Measurements from ENCODE around the gene TMEM121. TPM values are rescaled to one million over a fixed set of nuclear protein-coding genes. Genes with fewer than 3 reads are reported as not detected.

TMEM121 gene
- polyA plus RNA-seq, 1 donor (not counting 4 experiments of a cell fraction or from before 2014, with no cell fraction given) = 0.18 TPM

GRCh38 chr14:105493921-105494605 lies 32.3 kb upstream of the TMEM121 start:
- dilution Hi-C loops (cut with MboI; ENCODE audit: extremely low pct_ligation_motif_present, low sequenced_read_pairs) = no loop called here
- TF ChIP-seq EZH2 (IDR thresholded peaks at IDR 0.05; ENCODE audit: low read length) = no peak
- no peak for TF ChIP-seq CTCF (optimal IDR thresholded peaks at IDR 0.05 in 1 of 3, IDR thresholded peaks at IDR 0.05 in 1 of 3, conservative IDR thresholded peaks at IDR 0.05 in 1 of 3; ENCODE audit: extremely low read depth in 1 of 3, insufficient read depth in 2 of 3, low read length in 3 of 3)
- no peaks in the 10 kb centered on the region for H3K79me2 ChIP-seq (ENCODE audit: control insufficient read depth, insufficient read depth, low read length)
- peaks cover 5% of the 10 kb centered on the region for H4K20me1 ChIP-seq (ENCODE audit: control insufficient read depth, extremely low read depth, insufficient read depth, low read length)
- no peaks in the 10 kb centered on the region for H3K27me3 ChIP-seq (ENCODE audit: control insufficient read depth, extremely low read depth, insufficient read depth, low read length)
- H3K4me3 ChIP-seq (ENCODE audit: control insufficient read depth in 2 of 3, extremely low read depth in 1 of 3, insufficient read depth in 2 of 3, low read depth in 1 of 3, low read length in 3 of 3) = no peak overlapping the region
- peaks cover 10% of the 10 kb centered on the region for H3K4me1 ChIP-seq (ENCODE audit: control insufficient read depth, extremely low read depth, insufficient read depth, low read length)
- DNase-seq (ENCODE audit: low read depth, low spot score) (no peak), FAIRE-seq (no peak)
- no peak overlapping the region for H2AFZ ChIP-seq (ENCODE audit: control insufficient read depth, low read length)
- H3K36me3 ChIP-seq (ENCODE audit: control insufficient read depth in 2 of 2, extremely low read depth in 1 of 2, insufficient read depth in 2 of 2, low read length in 2 of 2) = peaks cover 2 to 3% of the 10 kb centered on the region in 2 experiments
- no peaks in the 10 kb centered on the region for H3K9me3 ChIP-seq (ENCODE audit: control insufficient read depth, low read depth, low read length)
- no peak overlapping the region for H3K9ac ChIP-seq (ENCODE audit: control insufficient read depth, extremely low read depth, insufficient read depth, low read length)
- no peak overlapping the region for H3K4me2 ChIP-seq (ENCODE audit: control insufficient read depth, extremely low read depth, insufficient read depth, low read depth, low read length)
- no peak overlapping the region for H3K27ac ChIP-seq (ENCODE audit: control insufficient read depth, insufficient read depth, low read length)
- H3K9me1 ChIP-seq (ENCODE audit: control insufficient read depth, extremely low read depth, insufficient read depth, low read length) = no peaks in the 10 kb centered on the region

- FAIRE-seq = no peak
Observed at GRCh38 chr14:105494606-105494929, 31.8 kb upstream of the TMEM121 start.

More at GRCh38 chr14:105494606-105494929, 31.8 kb upstream of the TMEM121 start:
- peaks cover 9% of the 10 kb centered on the region for H3K4me1 ChIP-seq (ENCODE audit: control insufficient read depth, extremely low read depth, insufficient read depth, low read length)
- dilution Hi-C loops (cut with MboI; ENCODE audit: extremely low pct_ligation_motif_present, low sequenced_read_pairs) = no loop called here
- H3K27ac ChIP-seq (ENCODE audit: control insufficient read depth, insufficient read depth, low read length) = no peak overlapping the region
- no peak overlapping the region for H3K9ac ChIP-seq (ENCODE audit: control insufficient read depth, extremely low read depth, insufficient read depth, low read length)
- H3K4me3 ChIP-seq (ENCODE audit: control insufficient read depth in 2 of 3, extremely low read depth in 1 of 3, insufficient read depth in 2 of 3, low read depth in 1 of 3, low read length in 3 of 3) = no peak overlapping the region
- TF ChIP-seq EZH2 (IDR thresholded peaks at IDR 0.05; ENCODE audit: low read length) = no peak
- TF ChIP-seq CTCF (optimal IDR thresholded peaks at IDR 0.05 in 1 of 3, IDR thresholded peaks at IDR 0.05 in 1 of 3, conservative IDR thresholded peaks at IDR 0.05 in 1 of 3; ENCODE audit: extremely low read depth in 1 of 3, insufficient read depth in 2 of 3, low read length in 3 of 3) = no peak
- H3K9me3 ChIP-seq (ENCODE audit: control insufficient read depth, low read depth, low read length) = no peaks in the 10 kb centered on the region
- peaks cover 2 to 3% of the 10 kb centered on the region in 2 experiments for H3K36me3 ChIP-seq (ENCODE audit: control insufficient read depth in 2 of 2, extremely low read depth in 1 of 2, insufficient read depth in 2 of 2, low read length in 2 of 2)
- H3K79me2 ChIP-seq (ENCODE audit: control insufficient read depth, insufficient read depth, low read length) = no peaks in the 10 kb centered on the region
- no peaks in the 10 kb centered on the region for H3K9me1 ChIP-seq (ENCODE audit: control insufficient read depth, extremely low read depth, insufficient read depth, low read length)
- peaks cover 5% of the 10 kb centered on the region for H4K20me1 ChIP-seq (ENCODE audit: control insufficient read depth, extremely low read depth, insufficient read depth, low read length)
- no peak for DNase-seq (ENCODE audit: low read depth, low spot score)
- no peak overlapping the region for H3K4me2 ChIP-seq (ENCODE audit: control insufficient read depth, extremely low read depth, insufficient read depth, low read depth, low read length)
- H2AFZ ChIP-seq (ENCODE audit: control insufficient read depth, low read length) = no peak overlapping the region
- H3K27me3 ChIP-seq (ENCODE audit: control insufficient read depth, extremely low read depth, insufficient read depth, low read length) = no peaks in the 10 kb centered on the region

All from keratinocyte (primary cell).